IgD-negative memory B cell (primary cell): ENCODE measurements around the gene WNK3. TPM values are rescaled to one million over a fixed set of nuclear protein-coding genes. Genes with fewer than 3 reads are reported as not detected.
"Not testable (repeated sequence)": the region's sequence is repeated elsewhere in the genome, so short reads cannot be mapped to it uniquely, and the experiment has no call there.

Experiments used
- H3K27ac Mint-ChIP-seq, 3 donors: one replicate each; pipeline ENCODE4 v1.8.0; 2020 to 2022; ENCODE audit warnings: mild to moderate bottlenecking in 3 of 3, mixed read lengths in 3 of 3, moderate library complexity in 1 of 3
- H3K27me3 Mint-ChIP-seq: one replicate; pipeline ENCODE4 v1.8.0; 2021; ENCODE audit warnings: mixed read lengths
- H3K36me3 Mint-ChIP-seq: one replicate; pipeline ENCODE4 v1.8.0; 2020; ENCODE audit warnings: mild to moderate bottlenecking, mixed read lengths
- H3K4me1 Mint-ChIP-seq, 3 donors: one replicate each; pipeline ENCODE4 v1.8.0; 2020 to 2022; ENCODE audit warnings: mixed read lengths in 3 of 3, mild to moderate bottlenecking in 1 of 3
- H3K4me3 Mint-ChIP-seq, 4 donors: one replicate each; pipeline ENCODE4 v1.8.0; 2020 to 2022; ENCODE audit warnings: mild to moderate bottlenecking in 4 of 4, mixed read lengths in 4 of 4, moderate library complexity in 3 of 4
- H3K9me3 Mint-ChIP-seq, 3 donors: one replicate each; pipeline ENCODE4 v1.8.0; 2020 to 2021; ENCODE audit warnings: mixed read lengths in 3 of 3, mild to moderate bottlenecking in 1 of 3
- polyA plus RNA-seq: library from polyadenylated mRNA; unstranded; fragments of 300-500 nt; fragmentation: Illumina TruSeq; gene quantifications from one replicate; pipeline ENCODE4 v1.2.3, GENCODE V29; 2021

The WNK3 gene
- 1.2 TPM for polyA plus RNA-seq

DNA sequence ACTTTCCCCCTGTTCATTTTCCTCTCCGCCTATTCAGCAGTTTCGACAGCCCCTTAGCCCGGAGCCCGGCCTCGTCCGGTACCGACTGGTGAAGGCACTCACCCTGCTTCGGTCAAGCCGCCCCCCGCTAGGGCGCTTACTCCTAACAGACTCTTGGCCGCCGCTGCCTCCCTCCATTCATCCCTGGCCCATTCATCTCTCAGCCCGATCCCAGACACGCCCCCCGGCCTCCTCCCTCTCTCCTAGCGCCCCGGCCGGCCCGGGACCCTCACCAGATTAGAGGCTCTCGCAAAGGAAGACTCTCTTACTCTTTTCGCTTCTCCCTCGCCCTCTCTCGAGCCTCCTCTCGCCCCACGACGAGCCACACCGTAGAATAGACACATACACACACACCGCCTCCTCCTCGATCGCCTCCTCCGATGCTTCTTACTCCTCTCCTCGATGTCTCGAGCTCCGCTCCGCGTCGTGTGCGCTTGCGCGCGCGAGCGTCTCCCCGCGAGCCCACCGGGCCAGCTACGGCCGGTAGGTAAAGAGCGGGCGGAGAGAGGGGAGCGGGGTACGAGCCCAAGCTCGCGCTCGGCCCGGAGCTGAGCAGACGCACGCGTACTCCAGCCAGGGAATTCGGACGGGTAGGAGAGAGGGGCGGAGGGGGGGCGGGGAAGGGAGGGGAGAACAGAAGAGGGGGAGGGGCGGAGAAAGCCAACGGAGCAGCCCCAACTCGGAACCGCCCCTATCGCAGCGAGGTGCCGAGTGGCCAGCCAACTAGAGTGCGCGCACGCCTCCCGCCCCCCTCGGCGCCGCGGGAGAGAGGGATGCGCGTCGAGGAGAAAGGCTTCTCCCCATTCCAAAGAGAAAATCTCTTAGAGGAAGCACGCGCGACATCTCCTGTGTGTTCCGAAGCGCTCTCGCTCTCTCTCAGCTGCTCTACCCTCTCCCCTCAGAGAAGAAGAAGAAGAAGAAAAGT is at the start of gene WNK3:
WNK3 (minus strand) TSS at position 633 of the 964 bp plus-strand sequence.
- peaks cover 13% of the 10 kb centered on the region for H3K27me3 Mint-ChIP-seq
- peaks cover 0 to 5% (median 3%) of the 10 kb centered on the region in 3 donors for H3K4me1 Mint-ChIP-seq
- H3K4me3 Mint-ChIP-seq, result peak within 1 kb of the TSS; percentile 66 to 92 (median 84)
- H3K27ac Mint-ChIP-seq, result peak within 1 kb of the TSS; percentile 25 to 48 (median 41)
- no peaks in the 10 kb centered on the region for H3K36me3 Mint-ChIP-seq
- H3K9me3 Mint-ChIP-seq, result peaks cover 0 to 3% (median 0%) of the 10 kb centered on the region in 3 donors

GRCh38 chrX:54407266-54407665 is 49.4 kb upstream of the WNK3 start:
- H3K36me3 Mint-ChIP-seq, result no peaks in the 10 kb centered on the region
- H3K27me3 Mint-ChIP-seq, result peaks cover 7% of the 10 kb centered on the region
- peaks cover 0 to 5% (median 3%) of the 10 kb centered on the region in 3 donors for H3K9me3 Mint-ChIP-seq
- H3K4me3 Mint-ChIP-seq, result no peak overlapping the region
- H3K4me1 Mint-ChIP-seq, result peaks cover 0 to 5% (median 0%) of the 10 kb centered on the region in 3 donors
- no peak overlapping the region for H3K27ac Mint-ChIP-seq

GRCh38 chrX:54397113-54397512 is 39.3 kb upstream of the WNK3 start:
- H3K4me1 Mint-ChIP-seq, result no peaks in the 10 kb centered on the region
- H3K27me3 Mint-ChIP-seq, result peaks cover 1% of the 10 kb centered on the region
- H3K4me3 Mint-ChIP-seq, result no peak overlapping the region
- no peak overlapping the region for H3K27ac Mint-ChIP-seq
- peaks cover 4% of the 10 kb centered on the region for H3K36me3 Mint-ChIP-seq
- peaks cover 0 to 4% (median 3%) of the 10 kb centered on the region in 3 donors for H3K9me3 Mint-ChIP-seq

DNA sequence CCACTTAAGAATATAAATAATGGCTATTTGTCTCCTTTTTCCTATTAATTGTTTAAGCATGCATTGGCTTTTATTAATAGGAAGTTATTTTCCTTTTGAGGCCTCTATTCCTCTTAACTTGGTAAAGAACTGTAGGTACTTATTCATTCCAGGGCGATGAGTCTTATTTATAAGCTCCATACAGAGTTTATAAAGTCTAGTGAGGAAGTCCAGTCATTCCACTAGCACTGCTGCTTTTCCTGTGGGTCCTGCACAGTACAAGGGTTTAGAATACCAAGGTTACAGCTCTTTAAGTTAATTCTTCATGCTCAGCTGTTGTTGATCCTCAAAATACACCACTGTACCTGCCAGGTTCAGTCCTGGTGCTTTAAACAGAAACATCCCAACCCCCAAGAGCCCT is 28.5 kb upstream of the WNK3 start:
- no peak overlapping the region for H3K27ac Mint-ChIP-seq
- no peaks in the 10 kb centered on the region for H3K27me3 Mint-ChIP-seq
- no peaks in the 10 kb centered on the region for H3K36me3 Mint-ChIP-seq
- no peak overlapping the region for H3K4me3 Mint-ChIP-seq
- no peaks in the 10 kb centered on the region for H3K9me3 Mint-ChIP-seq
- H3K4me1 Mint-ChIP-seq, result no peaks in the 10 kb centered on the region

GRCh38 chrX:54384661-54385060 is 26.8 kb upstream of the WNK3 start:
- H3K27ac Mint-ChIP-seq, H3K36me3 Mint-ChIP-seq, H3K4me1 Mint-ChIP-seq, H3K27me3 Mint-ChIP-seq, H3K4me3 Mint-ChIP-seq, H3K9me3 Mint-ChIP-seq: not testable (repeated sequence)

- no peaks in the 10 kb centered on the region for H3K9me3 Mint-ChIP-seq
- H3K36me3 Mint-ChIP-seq, result no peaks in the 10 kb centered on the region
- H3K27me3 Mint-ChIP-seq, result peaks cover 13% of the 10 kb centered on the region
- H3K27ac Mint-ChIP-seq, result no peak overlapping the region
- peak overlapping the region; percentile 66 to 92 (median 84) for H3K4me3 Mint-ChIP-seq
- peaks cover 0 to 5% (median 3%) of the 10 kb centered on the region in 3 donors for H3K4me1 Mint-ChIP-seq
Measured at GRCh38 chrX:54359408-54359807, 1.6 kb upstream of the WNK3 start.

DNA sequence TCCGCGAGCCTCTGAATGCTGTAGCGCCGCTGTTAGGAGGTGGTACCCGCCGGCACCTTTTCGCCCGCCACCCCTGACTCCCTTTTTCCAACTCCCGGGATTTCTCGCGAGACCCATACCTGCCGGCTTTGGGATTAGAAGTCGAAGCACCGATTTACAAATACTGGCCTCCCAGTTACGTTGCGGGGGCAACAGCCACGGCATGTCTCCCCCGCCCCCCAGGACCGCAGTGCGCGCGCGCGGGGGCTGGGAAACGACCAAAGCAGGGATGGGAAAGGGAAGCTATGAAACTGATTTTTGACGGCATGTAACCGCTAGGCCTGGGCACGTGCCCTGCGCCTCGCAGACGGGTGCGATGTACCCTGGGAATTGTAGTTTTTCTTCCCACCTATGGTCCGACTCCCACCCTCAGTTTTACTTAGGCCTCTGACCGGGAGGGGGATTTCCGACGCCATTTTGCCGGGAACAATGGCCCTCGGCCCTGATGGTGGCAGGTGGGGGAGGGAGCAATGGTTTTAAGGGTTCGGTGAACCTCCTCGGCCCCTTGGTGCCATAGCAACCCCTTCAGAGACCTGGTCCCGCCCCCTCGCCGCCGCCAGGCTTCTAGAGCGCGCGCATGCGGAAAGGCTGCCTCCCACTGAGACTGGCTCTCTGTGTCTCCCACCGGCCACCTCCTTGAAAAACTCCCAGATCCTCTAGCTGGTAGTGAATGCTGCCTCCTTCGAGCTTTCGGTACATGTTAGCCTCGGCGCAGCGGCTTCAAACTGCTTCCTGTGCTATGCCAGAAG is 772 bp upstream of the WNK3 start:
- Mint-ChIP-seq H3K27me3 (peaks cover 13% of the 10 kb centered on the region), H3K36me3 (no peaks in the 10 kb centered on the region), H3K4me1 (peaks cover 0 to 5% (median 3%) of the 10 kb centered on the region in 3 donors), H3K4me3 (peak overlapping the region; percentile 66 to 92 (median 84)), H3K9me3 (no peaks in the 10 kb centered on the region), H3K27ac (peak overlapping the region in 2 of 3 donors; percentile 20 to 25)

DNA sequence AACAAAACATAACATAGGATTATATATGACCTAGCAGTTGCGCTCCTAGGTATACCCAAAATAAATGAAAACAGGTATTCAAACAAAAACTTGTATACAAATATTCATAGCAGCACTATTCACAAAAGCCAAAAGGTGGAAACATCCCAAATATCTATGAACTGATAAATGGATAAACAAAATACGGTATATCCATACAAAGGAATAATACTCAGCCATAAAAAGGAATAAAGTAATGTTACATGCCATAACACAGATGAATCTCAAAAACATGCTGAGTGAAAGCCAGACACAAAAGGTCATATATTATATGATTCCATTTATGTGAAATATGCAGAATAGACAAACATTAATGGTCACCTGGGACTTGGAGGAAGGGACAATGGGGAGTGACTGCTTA is 5.2 kb downstream of the WNK3 start:
- Mint-ChIP-seq H3K27ac (no peak overlapping the region), H3K9me3 (peaks cover 0 to 7% (median 0%) of the 10 kb centered on the region in 3 donors), H3K27me3 (peaks cover 7% of the 10 kb centered on the region), H3K36me3 (no peaks in the 10 kb centered on the region), H3K4me3 (no peak overlapping the region), H3K4me1 (peaks cover 0 to 5% (median 3%) of the 10 kb centered on the region in 3 donors)

- H3K9me3 Mint-ChIP-seq, H3K27me3 Mint-ChIP-seq, H3K4me1 Mint-ChIP-seq, H3K4me3 Mint-ChIP-seq, H3K27ac Mint-ChIP-seq, H3K36me3 Mint-ChIP-seq: not testable (repeated sequence)
Measured at GRCh38 chrX:54337383-54337782, 20.5 kb downstream of the WNK3 start.

DNA sequence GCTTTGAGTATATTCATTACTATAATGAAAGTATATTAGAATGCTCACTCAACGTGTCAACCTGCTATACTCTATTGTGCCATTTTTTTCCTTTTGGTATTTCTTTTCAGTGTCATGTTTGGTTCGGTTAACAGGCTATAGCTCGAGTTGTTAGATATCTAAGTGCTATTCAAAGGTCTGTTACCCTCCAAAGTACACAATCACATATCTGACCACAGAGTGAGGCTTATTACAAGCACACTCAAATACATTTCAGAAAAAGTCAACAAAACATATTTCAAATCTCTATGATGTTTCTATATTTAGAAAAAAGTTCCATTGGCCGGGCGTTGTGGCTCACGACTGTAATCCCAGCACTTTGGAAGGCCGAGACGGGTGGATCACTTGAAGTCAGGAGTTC is 32.8 kb downstream of the WNK3 start:
- no peak overlapping the region for H3K4me3 Mint-ChIP-seq
- no peak overlapping the region for H3K27ac Mint-ChIP-seq
- no peaks in the 10 kb centered on the region for H3K36me3 Mint-ChIP-seq
- H3K4me1 Mint-ChIP-seq, result no peaks in the 10 kb centered on the region
- peaks cover 2% of the 10 kb centered on the region for H3K27me3 Mint-ChIP-seq
- H3K9me3 Mint-ChIP-seq, result no peaks in the 10 kb centered on the region

DNA sequence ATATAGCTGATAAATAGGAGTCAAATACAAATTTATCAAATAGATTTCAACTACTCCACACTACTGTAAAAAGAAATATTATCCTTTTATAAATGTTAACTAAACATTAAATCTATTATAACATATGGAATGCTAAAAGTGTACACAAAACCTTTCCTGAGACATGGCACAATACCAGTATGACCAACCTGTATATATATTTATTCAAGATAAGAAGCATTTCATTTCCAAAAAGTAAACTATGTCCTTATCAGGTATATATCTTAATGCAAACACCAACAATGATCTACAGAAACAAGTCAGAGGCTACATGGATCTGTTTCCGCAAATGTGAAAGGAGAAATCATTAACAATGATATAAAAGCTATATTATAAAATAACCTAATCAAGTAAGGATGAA is 37.8 kb downstream of the WNK3 start:
- Mint-ChIP-seq H3K27me3 (no peaks in the 10 kb centered on the region), H3K4me3 (no peak overlapping the region), H3K27ac (no peak overlapping the region), H3K9me3 (peaks cover 0 to 2% (median 0%) of the 10 kb centered on the region in 3 donors), H3K4me1 (no peaks in the 10 kb centered on the region), H3K36me3 (no peaks in the 10 kb centered on the region)

DNA sequence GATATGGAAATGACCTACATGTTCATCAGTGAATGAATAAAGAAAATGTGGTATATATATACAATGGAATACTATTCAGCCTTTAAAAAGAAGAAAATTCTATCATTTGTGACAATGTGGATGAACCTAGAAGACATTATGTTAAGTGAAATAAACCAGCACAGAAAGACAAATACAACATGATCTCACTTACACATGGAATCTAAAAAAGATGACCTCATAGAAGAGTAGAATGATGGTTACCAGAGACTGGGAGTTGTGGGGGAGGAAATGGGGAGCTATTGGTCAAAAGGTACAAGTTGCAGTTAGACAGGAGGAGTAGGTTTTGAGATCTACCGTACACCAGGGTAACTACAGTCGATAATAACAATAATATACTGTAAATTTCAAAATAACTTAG is 51.5 kb downstream of the WNK3 start:
- no peak overlapping the region for H3K4me3 Mint-ChIP-seq
- no peak overlapping the region for H3K27ac Mint-ChIP-seq
- H3K4me1 Mint-ChIP-seq, result no peaks in the 10 kb centered on the region
- peaks cover 0 to 2% (median 0%) of the 10 kb centered on the region in 3 donors for H3K9me3 Mint-ChIP-seq
- no peaks in the 10 kb centered on the region for H3K36me3 Mint-ChIP-seq
- no peaks in the 10 kb centered on the region for H3K27me3 Mint-ChIP-seq

GRCh38 chrX:54301516-54301915 is 56.3 kb downstream of the WNK3 start:
- H3K27me3 Mint-ChIP-seq, result peaks cover 2% of the 10 kb centered on the region
- H3K36me3 Mint-ChIP-seq, result no peaks in the 10 kb centered on the region
- H3K9me3 Mint-ChIP-seq, result peaks cover 0 to 2% (median 0%) of the 10 kb centered on the region in 3 donors
- H3K4me3 Mint-ChIP-seq, result no peak overlapping the region
- no peak overlapping the region for H3K27ac Mint-ChIP-seq
- no peaks in the 10 kb centered on the region for H3K4me1 Mint-ChIP-seq

GRCh38 chrX:54294306-54294705 is 63.5 kb downstream of the WNK3 start:
- H3K36me3 Mint-ChIP-seq, result no peaks in the 10 kb centered on the region
- H3K27ac Mint-ChIP-seq, result no peak overlapping the region
- H3K4me3 Mint-ChIP-seq, result no peak overlapping the region
- H3K4me1 Mint-ChIP-seq, result no peaks in the 10 kb centered on the region
- H3K27me3 Mint-ChIP-seq, result peaks cover 2% of the 10 kb centered on the region
- no peaks in the 10 kb centered on the region for H3K9me3 Mint-ChIP-seq

DNA sequence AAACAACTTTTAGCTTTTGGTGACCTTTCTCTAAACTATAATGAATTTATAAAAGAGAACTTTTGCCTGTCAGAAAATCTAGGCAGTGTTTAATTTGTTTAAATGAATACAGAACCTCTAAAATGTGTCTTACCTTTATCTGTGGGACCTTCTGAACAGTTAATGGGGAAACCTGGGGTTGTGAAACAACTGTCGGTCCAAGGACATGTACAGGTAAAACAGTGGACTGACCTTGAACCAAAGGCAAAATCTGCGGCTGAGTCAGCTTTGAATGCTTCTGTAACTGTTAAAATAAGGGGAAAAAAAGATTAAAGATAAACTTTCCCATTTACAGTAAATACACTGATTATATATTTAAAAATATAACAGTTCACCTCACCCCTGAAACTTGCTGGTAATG is 65.1 kb downstream of the WNK3 start:
- no peaks in the 10 kb centered on the region for H3K36me3 Mint-ChIP-seq

More for the DNA sequence above, 65.1 kb downstream of the WNK3 start:
- no peak overlapping the region for H3K4me3 Mint-ChIP-seq
- H3K4me1 Mint-ChIP-seq, result no peaks in the 10 kb centered on the region
- H3K27ac Mint-ChIP-seq, result no peak overlapping the region
- no peaks in the 10 kb centered on the region for H3K9me3 Mint-ChIP-seq
- H3K27me3 Mint-ChIP-seq, result no peaks in the 10 kb centered on the region
